Heart left ventricle (tissue), 16 donors: ENCODE measurements around the gene ZDHHC24. TPM values are rescaled to one million over a fixed set of nuclear protein-coding genes. Genes with fewer than 3 reads are reported as not detected.

ENCODE experiments used
- ATAC-seq, 4 donors: fragments of 200-7000 bp; cut with Tn5 transposase; one replicate each; pipeline ENCODE4 v1.9.1; 2020 to 2022; ENCODE audit warnings: moderate library complexity in 4 of 4, mild to moderate bottlenecking in 3 of 4, moderate number of reproducible peaks in 1 of 4
- DNase-seq, 5 donors: peaks; one replicate each; pipeline ENCODE4 v3.0.0-alpha.2; 2020
- H3K27ac ChIP-seq, 12 donors: fragments of 200-600 bp; sonication (generic) in 4 of 12; one replicate each; pipeline versions ENCODE4 v1.5.0 to v1.8.0; 2016 to 2022; ENCODE audit warnings: mild to moderate bottlenecking in 2 of 12
- H3K27me3 ChIP-seq, 9 donors: fragments of 200-600 bp; sonication (generic) in 2 of 9; one replicate each; pipeline versions ENCODE4 v1.5.1 to v1.8.0; 2016 to 2022; ENCODE audit warnings: mild to moderate bottlenecking in 3 of 9
- H3K36me3 ChIP-seq, 9 donors: fragments of 200-600 bp; sonication (generic) in 2 of 9; one replicate each; pipeline versions ENCODE4 v1.5.0 to v1.8.0; 2018 to 2022; ENCODE audit warnings: mild to moderate bottlenecking in 2 of 9
- H3K4me1 ChIP-seq, 12 donors: fragments of 200-600 bp; sonication (generic) in 4 of 12; one replicate each; pipeline versions ENCODE4 v1.5.0 to v1.8.0; 2016 to 2022; ENCODE audit warnings: mild to moderate bottlenecking in 3 of 12
- H3K4me3 ChIP-seq, 12 donors: fragments of 200-600 bp; sonication (generic) in 4 of 12; one replicate each; pipeline versions ENCODE4 v1.5.0 to v1.8.0; 2017 to 2022; ENCODE audit warnings: mild to moderate bottlenecking in 9 of 12, moderate library complexity in 4 of 12
- H3K9me3 ChIP-seq, 12 donors: fragments of 200-600 bp; sonication (generic) in 4 of 12; one replicate each; pipeline versions ENCODE4 v1.5.0 to v1.8.0; 2016 to 2022; ENCODE audit warnings: mild to moderate bottlenecking in 1 of 12
- CTCF ChIP-seq, 12 donors: fragments of 200-600 bp; sonication (generic) in 4 of 12; IDR thresholded peaks; one replicate each; pipeline versions ENCODE4 v1.5.0 to v1.8.0; 2018 to 2022; ENCODE audit warnings: antibody characterized with exemption in 12 of 12, mild to moderate bottlenecking in 5 of 12
- POLR2A ChIP-seq, 2 donors: fragments of 450-650 bp; IDR thresholded peaks; one replicate each; pipeline ENCODE4 v1.6.1; 2017; ENCODE audit warnings: antibody characterized with exemption in 2 of 2, mild to moderate bottlenecking in 2 of 2, moderate library complexity in 2 of 2
- WGBS, 4 donors: extraction: QIAGEN DNeasy Blood & Tissue Kit in 2 of 4; methylation state at CpG; one replicate each; pipeline versions ENCODE4 v1.1.5 to v1.1.7; 2013 to 2018; 5-methylcytosine and 5-hydroxymethylcytosine counted together
- intact Hi-C, 10 donors: fragments of 100-400 bp; cut with DNase I; formaldehyde crosslinking; loops; one replicate each; pipeline versions ENCODE4 v1.11.1 to v1.14.2; 2022
- polyA plus RNA-seq, 2 donors: library from polyadenylated mRNA; stranded (reverse); fragments of 200-250 nt; gene quantifications; one replicate each; pipeline ENCODE4 v1.2.3, GENCODE V29; 2013
- total RNA-seq, 9 donors: library from RNA; depleted of rRNA in 2 of 9; stranded (reverse); fragments of >200 nt in 2 of 9; fragmentation: NEBNext Ultra II Directional in 3 of 9; extraction: Animal tissue kit (Norgen Biotek cat#: 25700) in 3 of 9; gene quantifications; one replicate each; pipeline versions ENCODE4 v1.1.0 to v1.2.4, GENCODE V29; 2016 to 2023
- donor health status: ischemic (EF 13 %, LVEDD 7.1; RV severe dilation, severe dysfunction).
- donor health status: healthy with polysubstance abuse.
- donor health status: DM: no; HTN: yes; CAD: no.
- donor health status: DM: no; HTN: no; CAD: no.
- donor health status: ischemic (EF 25% LVEDD 6.9; RV normal size, moderate dysfunction).
- donor health status: ischemic (EF 25% LVEDD 5.7; RV mildly dilated, moderate dysfunction).
- donor health status: healthy.
- donor health status: DM: yes; HTN: yes; CAD: no.
- donor health status: ischemic (EF 35%, LVEDD 5.7; RV mildly dilated, moderate dysfunction).
- donor health status: nonischemic (EF 11% LVEDD 7.7; RV severe dilation, severe dysfunction).
- donor health status: DM: yes; HTN: yes; CAD: no.
- donor health status: PGD.
- donor health status: ischemic (EF 29% LVEDD 5.4; RV normal size, mild dysfunction).
- donor health status: nonischemic (EF 23%, LVEDD 6.1; RV moderate dilation, normal function).

Gene ZDHHC24
- total and polyA plus RNA-seq, 11 donors, result 5.1 to 13.2 (median 6.7) TPM

- Histone ChIP-seq H3K9me3 (no peaks in the 10 kb centered on the region), H3K27ac (no peak overlapping the region), H3K4me1 (peaks cover 0 to 12% (median 6%) of the 10 kb centered on the region in 12 donors), H3K4me3 (no peak overlapping the region), H3K36me3 (peaks cover 0 to 48% (median 27%) of the 10 kb centered on the region in 9 donors), H3K27me3 (no peaks in the 10 kb centered on the region)
- no peak for TF ChIP-seq CTCF (IDR thresholded peaks at IDR 0.05)
- TF ChIP-seq POLR2A (IDR thresholded peaks at IDR 0.05), result no peak
- DNase-seq (no peak), ATAC-seq (no peak)
- intact Hi-C loops, result no loop called here
- WGBS, 4 donors, result 92 to 94% (median 93%) methylated on average over 39 to 44 of the region's 44 CpGs
Measured at GRCh38 chr11:66475349-66476172, 70.3 kb downstream of the ZDHHC24 start.

- 92 to 95% (median 93%) methylated on average over 4 to 20 of the region's 20 CpGs for WGBS, 4 donors
- intact Hi-C loops, result no loop called here
Measured at GRCh38 chr11:66473608-66474515, 72.0 kb downstream of the ZDHHC24 start.

GRCh38 chr11:66473167-66473566 lies 72.7 kb downstream of the ZDHHC24 start:
- ATAC-seq (no peak), DNase-seq (no peak)
- Histone ChIP-seq H3K9me3 (no peaks in the 10 kb centered on the region), H3K36me3 (peaks cover 0 to 51% (median 27%) of the 10 kb centered on the region in 9 donors), H3K4me1 (peaks cover 0 to 10% (median 0%) of the 10 kb centered on the region in 12 donors), H3K27me3 (no peaks in the 10 kb centered on the region), H3K27ac (no peak overlapping the region), H3K4me3 (no peak overlapping the region)
- 94 to 97% (median 95%) methylated on average over 8 to 11 of the region's 11 CpGs for WGBS, 4 donors
- TF ChIP-seq POLR2A (IDR thresholded peaks at IDR 0.05) (no peak), CTCF (IDR thresholded peaks at IDR 0.05) (no peak)
- intact Hi-C loops, result no loop called here

More at GRCh38 chr11:66473608-66474515, 72.0 kb downstream of the ZDHHC24 start:
- Histone ChIP-seq H3K27ac (no peak overlapping the region), H3K9me3 (no peaks in the 10 kb centered on the region), H3K4me3 (no peak overlapping the region), H3K27me3 (no peaks in the 10 kb centered on the region), H3K36me3 (peaks cover 0 to 51% (median 27%) of the 10 kb centered on the region in 9 donors), H3K4me1 (peaks cover 0 to 10% (median under 1%) of the 10 kb centered on the region in 12 donors)
- no peak for DNase-seq
- no peak for TF ChIP-seq POLR2A (IDR thresholded peaks at IDR 0.05)
- no peak for TF ChIP-seq CTCF (IDR thresholded peaks at IDR 0.05)
- no peak for ATAC-seq

- H3K4me3 ChIP-seq, result no peak overlapping the region
- WGBS, 4 donors, result 91 to 94% (median 93%) methylated on average over 8 to 9 of the region's 9 CpGs
- ATAC-seq, result no peak
- TF ChIP-seq POLR2A (IDR thresholded peaks at IDR 0.05) (no peak), CTCF (IDR thresholded peaks at IDR 0.05) (no peak)
- H3K36me3 ChIP-seq, result peaks cover 0 to 51% (median 27%) of the 10 kb centered on the region in 9 donors
- H3K9me3 ChIP-seq, result no peaks in the 10 kb centered on the region
- intact Hi-C loops, result no loop called here
- no peak for DNase-seq
- H3K27ac ChIP-seq, result no peak overlapping the region
- peaks cover 0 to 21% (median 9%) of the 10 kb centered on the region in 12 donors for H3K4me1 ChIP-seq
- no peaks in the 10 kb centered on the region for H3K27me3 ChIP-seq
Measured at GRCh38 chr11:66472054-66472453, 73.8 kb downstream of the ZDHHC24 start.
